H1 (cell line): ENCODE results near the gene IGLL5. TPM values are rescaled to one million over a fixed set of nuclear protein-coding genes. Genes with fewer than 3 reads are reported as not detected.

Source experiments
- CTCF ChIA-PET: fragments of 300-600 bp; sonication (Branson Sonifier 250); formaldehyde crosslinking; loops from one replicate; lab custom pipeline; 2021; ENCODE audit not compliant: partially characterized antibody; lab: Charles Lee
- POLR2A ChIA-PET: fragments of 300-600 bp; sonication (Branson Sonifier 250); formaldehyde crosslinking; loops from one replicate; lab custom pipeline; 2021; ENCODE audit warnings: inconsistent platforms; ENCODE audit not compliant: partially characterized antibody; lab: Charles Lee
- DNase-seq, 2 experiments: peaks; one replicate each; pipeline versions ENCODE4 v3.0.0 to v3.0.0-alpha.2; 2010 to 2022; ENCODE audit warnings: low spot score in 2 of 2, low read depth in 1 of 2, mixed read lengths in 1 of 2
- FAIRE-seq: peaks from 2 replicates; lab custom pipeline; 2011; peaks lifted over from hg19 to GRCh38; lab: Jason Lieb, UNC
- H2AFZ ChIP-seq: 2 replicates; pipeline ENCODE4 v1.8.1; 2012; ENCODE audit warnings: low read length, inconsistent platforms
- H2AK5ac ChIP-seq: 2 replicates; pipeline ENCODE4 v1.6.1; 2013; ENCODE audit warnings: low read depth, low read length
- H2BK120ac ChIP-seq: replicated peaks from 2 replicates; pipeline ENCODE3; 2013; ENCODE audit warnings: low read depth, low read length, inconsistent platforms
- H2BK12ac ChIP-seq: 2 replicates; pipeline ENCODE4 v1.6.1; 2013; ENCODE audit warnings: low read depth, low read length
- H2BK15ac ChIP-seq: 2 replicates; pipeline ENCODE4 v1.6.1; 2013; ENCODE audit warnings: low read length
- H2BK20ac ChIP-seq: 2 replicates; pipeline ENCODE4 v1.6.1; 2013; ENCODE audit warnings: low read length
- H2BK5ac ChIP-seq: 2 replicates; pipeline ENCODE4 v1.6.1; 2013; ENCODE audit warnings: low read depth, low read length
- H3K14ac ChIP-seq: 2 replicates; pipeline ENCODE4 v1.6.1; 2013; ENCODE audit warnings: inconsistent platforms; ENCODE audit not compliant: insufficient read length
- H3K18ac ChIP-seq: 2 replicates; pipeline ENCODE4 v1.6.1; 2013; ENCODE audit warnings: low read length; ENCODE audit errors: extremely low read depth
- H3K23ac ChIP-seq: 2 replicates; pipeline ENCODE4 v1.6.1; 2013; ENCODE audit warnings: inconsistent platforms; ENCODE audit not compliant: insufficient read length
- H3K23me2 ChIP-seq: 2 replicates; pipeline ENCODE4 v1.6.1; 2013; ENCODE audit warnings: low read depth, low read length
- H3K27ac ChIP-seq: 2 replicates; pipeline ENCODE4 v1.6.1; 2011; ENCODE audit warnings: low read depth, low read length, inconsistent platforms
- H3K27me3 ChIP-seq, 4 experiments: replicated peaks in 1 of 4; 1 replicate in 1 of 4; 2 replicates in 3 of 4; pipeline versions ENCODE4 v1.6.1 to v1.8.1; 2011 to 2013; ENCODE audit warnings: low read length in 3 of 4, mild to moderate bottlenecking in 3 of 4, inconsistent platforms in 2 of 4, mixed read lengths in 2 of 4, moderate library complexity in 1 of 4; ENCODE audit not compliant: control insufficient read depth in 3 of 4, insufficient read depth in 3 of 4; ENCODE audit errors: extremely low read depth in 1 of 4
- H3K36me3 ChIP-seq, 4 experiments: 2 replicates each; pipeline versions ENCODE4 v1.6.1 to v1.8.1; 2011 to 2013; ENCODE audit warnings: mild to moderate bottlenecking in 4 of 4, low read length in 3 of 4, moderate library complexity in 2 of 4, control low read depth in 1 of 4, inconsistent platforms in 1 of 4; ENCODE audit not compliant: insufficient read depth in 4 of 4, control insufficient read depth in 2 of 4
- H3K4ac ChIP-seq: replicated peaks from 2 replicates; pipeline ENCODE3; 2013; ENCODE audit warnings: low read length, low read depth, mixed read lengths, inconsistent platforms; ENCODE audit not compliant: insufficient read length
- H3K4me1 ChIP-seq, 4 experiments: replicated peaks in 1 of 4; 1 replicate in 1 of 4; 2 replicates in 3 of 4; pipeline versions ENCODE4 v1.6.1 to v1.8.1; 2011 to 2013; ENCODE audit warnings: low read length in 3 of 4, inconsistent platforms in 2 of 4, mixed read lengths in 1 of 4; ENCODE audit not compliant: insufficient read depth in 4 of 4, control insufficient read depth in 3 of 4
- H3K4me2 ChIP-seq, 2 experiments: 2 replicates each; pipeline versions ENCODE4 v1.6.1 to v1.8.1; 2011 to 2013; ENCODE audit warnings: low read depth in 2 of 2, low read length in 2 of 2, control low read depth in 1 of 2, inconsistent platforms in 1 of 2, mild to moderate bottlenecking in 1 of 2; ENCODE audit not compliant: insufficient read depth in 1 of 2
- H3K4me3 ChIP-seq, 4 experiments: fragments of 200-600, 300-600 bp in 1 of 4; sonication (generic), shearing (Covaris generic), sonication (Bioruptor Twin) in 1 of 4; 2 replicates each; pipeline versions ENCODE4 v1.5.1 to v1.8.1; 2011 to 2016; ENCODE audit warnings: low read length in 4 of 4, low read depth in 3 of 4, control low read depth in 2 of 4, inconsistent platforms in 2 of 4, mild to moderate bottlenecking in 2 of 4, mixed read lengths in 1 of 4, moderate library complexity in 1 of 4; ENCODE audit not compliant: insufficient read depth in 2 of 4; ENCODE audit errors: extremely low read depth in 1 of 4
- H3K56ac ChIP-seq: replicated peaks from 2 replicates; pipeline ENCODE3; 2013; ENCODE audit warnings: low read depth, mild to moderate bottlenecking, mixed read lengths, low read length, inconsistent platforms; ENCODE audit not compliant: insufficient read length
- H3K79me1 ChIP-seq: 2 replicates; pipeline ENCODE4 v1.6.1; 2013; ENCODE audit warnings: low read depth, low read length, control low read depth
- H3K79me2 ChIP-seq, 2 experiments: 2 replicates each; pipeline versions ENCODE4 v1.6.1 to v1.8.1; 2012 to 2013; ENCODE audit warnings: low read length in 2 of 2, mild to moderate bottlenecking in 2 of 2, inconsistent platforms in 1 of 2; ENCODE audit not compliant: insufficient read depth in 2 of 2, control insufficient read depth in 1 of 2
- H3K9ac ChIP-seq, 4 experiments: replicated peaks in 1 of 4; 1 replicate in 1 of 4; 2 replicates in 3 of 4; pipeline versions ENCODE4 v1.6.1 to v1.8.1; 2011 to 2013; ENCODE audit warnings: low read depth in 3 of 4, low read length in 3 of 4, control low read depth in 2 of 4, mild to moderate bottlenecking in 2 of 4, moderate library complexity in 2 of 4, inconsistent platforms in 1 of 4; ENCODE audit errors: extremely low read depth in 1 of 4
- H3K9me3 ChIP-seq, 2 experiments: 2 replicates each; pipeline versions ENCODE4 v1.6.1 to v1.8.1; 2012 to 2013; ENCODE audit warnings: mild to moderate bottlenecking in 2 of 2, moderate library complexity in 2 of 2, control low read depth in 1 of 2, inconsistent platforms in 1 of 2, low read depth in 1 of 2, low read length in 1 of 2, mixed read lengths in 1 of 2; ENCODE audit not compliant: insufficient read depth in 2 of 2
- H4K20me1 ChIP-seq, 2 experiments: replicated peaks in 1 of 2; 2 replicates each; pipeline versions ENCODE3 to v1.8.1; 2011 to 2013; ENCODE audit warnings: inconsistent platforms in 2 of 2, low read length in 2 of 2, mild to moderate bottlenecking in 1 of 2; ENCODE audit not compliant: insufficient read depth in 2 of 2, control insufficient read depth in 1 of 2
- H4K5ac ChIP-seq: 2 replicates; pipeline ENCODE4 v1.6.1; 2013; ENCODE audit warnings: low read length, low read depth, mixed read lengths, inconsistent platforms; ENCODE audit not compliant: insufficient read length
- H4K8ac ChIP-seq: 2 replicates; pipeline ENCODE4 v1.8.0; 2013; ENCODE audit warnings: mild to moderate bottlenecking, moderate library complexity, low read length, inconsistent platforms; ENCODE audit not compliant: insufficient read depth; ENCODE audit errors: extremely low read depth
- H4K91ac ChIP-seq: replicated peaks from 2 replicates; pipeline ENCODE3; 2013; ENCODE audit warnings: low read length, mixed read lengths, inconsistent platforms; ENCODE audit not compliant: insufficient read length
- BRCA1 ChIP-seq: IDR thresholded peaks from 2 replicates; pipeline ENCODE4 v1.6.1; 2012; ENCODE audit warnings: low read depth, low read length, improper control_type of control experiment
- EZH2 ChIP-seq: fragments of 200-600 bp; sonication (generic); IDR thresholded peaks from 2 replicates; pipeline ENCODE4 v1.7.1; 2012; ENCODE audit warnings: low read depth, mild to moderate bottlenecking, moderate library complexity, low read length, inconsistent platforms; ENCODE audit not compliant: severe bottlenecking
- JUN ChIP-seq: IDR thresholded peaks from 2 replicates; pipeline ENCODE4 v1.6.1; 2011; ENCODE audit warnings: low read depth, mild to moderate bottlenecking, improper control_type of control experiment, low read length
- SP1 ChIP-seq: IDR thresholded peaks from 2 replicates; pipeline ENCODE4 v1.6.1; 2011; ENCODE audit warnings: low read depth, low read length
- WGBS, 2 experiments: shearing (Covaris generic) in 1 of 2; methylation state at CpG; one replicate each; pipeline versions ENCODE4 v1.1.6 to v1.1.7; 2013 to 2015; ENCODE audit warnings: low lambda C conversion rate in 2 of 2, mixed read lengths in 2 of 2, inconsistent platforms in 1 of 2, low coverage in 1 of 2, missing lambda C conversion rate in 1 of 2; ENCODE audit not compliant: insufficient replicate concordance in 2 of 2, insufficient coverage in 1 of 2, insufficient read length in 1 of 2; ENCODE audit errors: extremely low coverage in 1 of 2, missing lambda C conversion rate in 1 of 2; 5-methylcytosine and 5-hydroxymethylcytosine counted together
- polyA plus RNA-seq, 7 experiments: library from polyadenylated mRNA; depleted of rRNA in 3 of 7; stranded (reverse) in 5 of 7; unstranded in 2 of 7; fragments of >200 nt in 5 of 7; fragments of 200-250 nt in 2 of 7; gene quantifications; 1 replicate in 5 of 7; 2 replicates in 1 of 7; 4 replicates in 1 of 7; pipeline versions ENCODE4 v1.2.1 to v1.2.3, GENCODE V29; 2011 to 2013; ENCODE audit warnings: missing spikeins in 2 of 7, mixed read lengths in 2 of 7
- total RNA-seq: library from RNA; stranded (reverse); fragmentation: NEBNext Ultra II Directional; extraction: Animal tissue kit (Norgen Biotek cat#: 25700); gene quantifications from 2 replicates; pipeline ENCODE4 v1.2.1, GENCODE V29; 2021

IGLL5 gene
- total and polyA plus RNA-seq, 2 of the 8 experiments (the other 6 are each of a cell fraction or from before 2014, with no cell fraction given) = not detected

DNA sequence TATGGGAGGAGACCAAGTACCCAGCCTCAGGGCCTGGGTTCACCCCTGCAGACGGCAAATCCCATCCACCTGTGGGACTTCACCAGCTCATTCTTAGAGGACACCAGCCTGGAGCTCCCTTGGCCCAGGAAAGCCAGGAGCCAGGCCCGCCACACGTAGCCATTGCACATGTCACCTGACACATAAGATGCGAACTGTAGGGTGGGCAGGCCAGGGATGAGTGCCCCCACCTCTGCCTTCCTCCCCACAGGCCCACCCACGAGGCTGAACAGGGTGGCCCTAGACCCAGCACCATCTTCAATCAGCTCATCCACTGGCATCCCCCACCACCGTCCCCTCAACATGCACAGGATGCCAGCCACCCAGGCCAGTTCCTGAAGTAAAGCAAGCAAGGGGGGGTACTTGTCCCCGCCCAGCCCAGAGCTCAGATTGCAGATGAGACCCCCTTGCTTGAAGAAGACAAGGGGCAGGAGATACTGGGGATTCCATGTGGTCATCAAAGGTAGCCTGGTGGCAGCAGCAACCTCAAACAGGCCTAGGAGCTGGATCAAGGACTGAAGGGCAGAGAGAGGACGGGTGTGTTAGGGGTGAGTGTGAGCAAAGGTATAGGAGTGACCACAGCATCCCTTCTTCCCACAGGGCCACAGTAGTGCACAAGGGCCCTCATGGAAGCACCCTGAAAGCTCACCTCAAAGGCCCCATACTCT lies 45.6 kb downstream of the IGLL5 start:
- Histone ChIP-seq H3K27me3 (peaks cover under 1 to 9% (median 5%) of the 10 kb centered on the region in 4 experiments; a peak in 4 of 7 replicates), H3K9me3 (peaks cover 26 to 76% of the 10 kb centered on the region in 2 experiments), H2BK5ac (no peak overlapping the region), H3K4me2 (no peak overlapping the region), H3K4me1 (peaks cover 0 to 3% (median 0%) of the 10 kb centered on the region in 4 experiments; a peak in 1 of 7 replicates), H3K18ac (no peak overlapping the region), H4K8ac (no peak overlapping the region; the same call in 1 of the 2 replicates), H2AK5ac (no peak overlapping the region), H3K4me3 (no peak overlapping the region), H2AFZ (no peak overlapping the region), H4K91ac (no peak overlapping the region), H3K4ac (no peak overlapping the region), H4K20me1 (no peaks in the 10 kb centered on the region), H3K14ac (no peak overlapping the region), H2BK12ac (no peak overlapping the region), H3K23me2 (peaks cover 3% of the 10 kb centered on the region; the same call in 1 of the 2 replicates), H3K9ac (no peak overlapping the region; a peak in 1 of 7 replicates), H2BK15ac (no peak overlapping the region), H4K5ac (no peak overlapping the region), H2BK120ac (no peak overlapping the region), H3K23ac (no peak overlapping the region), H3K27ac (no peak overlapping the region), H3K79me1 (no peaks in the 10 kb centered on the region), H3K36me3 (no peaks in the 10 kb centered on the region), H3K79me2 (no peaks in the 10 kb centered on the region), H3K56ac (no peak overlapping the region), H2BK20ac (no peak overlapping the region)
- DNase-seq (no peak), FAIRE-seq (no peak)
- 80% methylated on average over 8 of the region's 8 CpGs; no CpG with 5 or more reads in 1 of the 2 experiments for WGBS, 2 experiments
- POLR2A ChIA-PET = no interaction called here
- CTCF ChIA-PET = no interaction called here
- TF ChIP-seq SP1 (no peak), EZH2 (no peak), JUN (no peak), BRCA1 (no peak)
